Kidney tubule cell (primary cell): ENCODE results near the gene SLC2A14.
"Not testable (repeated sequence)": the region's sequence is repeated elsewhere in the genome, so short reads cannot be mapped to it uniquely, and the experiment has no call there.

ENCODE experiments used
- DNase-seq: peaks from one replicate; pipeline ENCODE4 v3.0.0-alpha.2; 2018; ENCODE audit warnings: low spot score

SLC2A14 gene

DNA sequence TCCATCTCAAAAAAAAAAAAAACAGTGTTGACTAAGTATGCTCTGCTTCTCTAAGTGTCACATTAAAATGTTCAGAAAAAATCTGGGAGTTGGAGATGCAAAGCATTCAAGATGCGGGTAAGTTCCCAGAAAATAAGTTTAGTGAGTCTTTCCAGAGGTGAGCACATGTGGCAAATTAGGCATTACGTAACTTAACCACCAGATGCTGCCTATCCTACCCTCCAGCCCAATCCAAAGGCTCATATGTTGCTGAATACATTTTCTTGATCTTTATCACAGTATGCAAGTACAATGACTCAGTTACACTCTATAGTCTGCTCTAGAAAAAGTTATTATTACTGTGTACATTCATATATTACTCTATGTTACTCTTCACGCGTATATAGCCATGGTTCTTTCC lies 3.6 kb downstream of the SLC2A14 start:
- no peak for DNase-seq

DNA sequence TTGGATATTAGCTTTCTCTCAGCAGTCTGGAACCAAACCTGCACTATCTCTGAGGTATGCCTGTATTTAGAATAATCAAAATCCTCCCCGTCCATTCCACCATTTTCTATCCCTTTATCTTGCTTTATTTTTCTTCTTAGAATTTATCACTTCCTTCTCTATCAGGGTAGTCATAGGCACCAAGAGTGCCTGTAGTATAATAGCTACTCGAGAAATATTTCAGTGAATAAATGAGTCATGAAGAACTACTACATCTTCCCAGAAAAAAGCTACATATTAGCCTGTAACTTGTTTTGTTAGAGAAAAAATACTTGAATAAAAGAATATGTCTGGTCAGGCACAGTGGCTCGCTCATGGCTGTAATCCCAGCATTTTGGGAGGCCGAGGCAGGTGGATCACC lies 4.3 kb downstream of the SLC2A14 start:
- no peak for DNase-seq

DNA sequence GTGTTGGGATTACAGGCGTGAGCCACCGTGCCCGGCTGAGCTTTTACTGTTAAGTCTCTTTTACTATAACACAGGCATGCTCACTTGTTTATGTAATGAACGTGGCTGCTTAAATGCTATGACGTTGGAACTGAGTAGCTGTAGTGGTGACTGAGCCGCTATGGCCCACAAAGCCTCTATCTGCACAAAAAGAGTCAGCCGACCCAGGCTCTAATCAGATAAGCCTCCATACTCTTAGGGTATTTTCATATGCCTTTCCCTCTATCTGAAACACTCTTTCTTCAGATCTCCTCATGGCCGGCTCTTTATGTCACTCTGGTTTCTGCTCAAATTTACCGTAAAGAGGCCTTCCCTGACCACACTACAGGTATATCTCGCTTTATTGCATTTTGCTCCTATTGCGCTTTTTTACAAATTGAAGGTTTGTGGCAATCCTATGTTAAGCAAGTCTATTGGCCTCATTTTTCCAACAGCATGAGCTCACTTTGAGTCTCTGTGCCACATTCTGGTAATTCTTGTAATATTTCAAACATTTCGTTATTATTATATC lies 8.0 kb downstream of the SLC2A14 start:
- no peak for DNase-seq

DNA sequence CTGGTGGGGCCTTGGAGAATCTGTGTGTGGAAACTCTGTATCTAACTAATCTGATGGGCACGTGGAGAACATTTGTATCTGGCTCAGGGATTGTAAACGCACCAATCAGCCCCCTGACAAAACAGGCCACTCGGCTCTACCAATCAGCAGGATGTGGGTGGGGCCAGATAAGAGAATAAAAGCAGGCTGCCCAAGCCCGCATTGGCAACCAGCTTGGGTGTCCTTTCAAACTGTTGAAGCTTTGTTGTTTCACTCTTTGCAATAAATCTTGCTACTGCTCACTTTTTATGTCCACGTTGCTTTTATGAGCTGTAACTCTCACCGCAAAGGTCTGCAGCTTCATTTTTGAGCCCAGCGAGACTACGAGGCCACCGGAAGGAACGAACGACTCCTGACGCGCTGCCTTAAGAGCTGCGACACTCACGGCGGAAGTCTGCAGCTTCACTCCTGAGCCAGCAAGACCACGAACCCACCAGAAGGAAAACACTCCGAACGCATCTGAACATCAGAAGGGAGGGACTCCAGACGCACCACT lies 9.8 kb downstream of the SLC2A14 start:
- DNase-seq = not testable (repeated sequence)

DNA sequence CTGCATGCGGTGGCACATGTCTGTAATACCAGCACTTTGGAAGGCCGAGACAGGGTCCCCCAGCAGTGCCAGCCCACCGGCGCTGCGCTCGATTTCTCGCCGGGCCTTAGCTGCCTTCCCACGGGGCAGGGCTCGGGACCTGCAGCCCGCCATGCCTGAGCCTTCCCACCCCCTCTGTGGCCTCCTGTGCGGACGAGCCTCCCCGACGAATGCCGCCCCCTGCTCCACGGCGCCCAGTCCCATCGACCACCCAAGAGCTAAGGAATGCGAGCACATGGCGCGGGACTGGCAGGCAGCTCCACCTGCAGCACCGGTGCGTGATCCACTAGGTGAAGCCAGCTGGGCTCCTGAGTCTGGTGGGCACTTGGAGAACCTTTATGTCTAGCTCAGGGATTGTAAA lies 10.4 kb downstream of the SLC2A14 start:
- not testable (repeated sequence) for DNase-seq

DNA sequence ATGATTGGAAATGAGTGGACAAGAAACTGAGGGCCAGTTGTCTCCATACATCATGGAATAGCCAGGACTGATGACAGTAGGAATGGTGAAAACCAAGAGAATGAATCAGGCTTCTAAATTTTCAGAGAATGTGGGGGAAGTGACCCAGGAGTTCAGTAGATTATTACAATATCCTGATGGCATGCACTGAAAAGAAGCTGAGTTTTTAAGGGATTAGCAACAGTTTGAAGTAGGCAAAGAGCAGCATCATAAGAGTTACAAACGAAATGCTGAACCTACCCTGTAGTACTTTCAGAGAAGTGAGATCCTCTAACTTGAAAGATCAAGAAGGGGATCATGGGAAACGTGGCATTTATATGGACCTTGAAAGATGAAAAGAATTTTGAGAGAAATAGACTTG lies 13.2 kb downstream of the SLC2A14 start:
- peak; percentile 22 for DNase-seq

DNA sequence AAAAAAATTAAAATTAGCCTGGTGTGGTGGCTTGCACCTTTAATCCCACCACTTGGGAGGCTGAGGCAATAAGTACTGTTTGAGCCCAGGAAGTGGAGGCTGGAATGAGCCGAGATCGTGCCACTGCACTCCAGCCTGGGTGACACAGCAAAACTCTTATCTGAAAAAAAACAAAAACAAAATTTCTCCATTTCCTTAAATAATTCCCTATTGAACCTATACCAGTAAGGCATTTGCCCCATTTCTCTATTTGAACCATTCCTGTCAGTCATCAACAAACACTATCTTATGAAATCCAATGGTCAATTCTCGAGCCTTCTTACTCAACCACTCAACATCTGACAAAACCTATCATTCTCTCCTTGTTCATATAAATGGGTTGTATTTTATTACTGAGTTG lies 14.7 kb downstream of the SLC2A14 start:
- DNase-seq = no peak

DNA sequence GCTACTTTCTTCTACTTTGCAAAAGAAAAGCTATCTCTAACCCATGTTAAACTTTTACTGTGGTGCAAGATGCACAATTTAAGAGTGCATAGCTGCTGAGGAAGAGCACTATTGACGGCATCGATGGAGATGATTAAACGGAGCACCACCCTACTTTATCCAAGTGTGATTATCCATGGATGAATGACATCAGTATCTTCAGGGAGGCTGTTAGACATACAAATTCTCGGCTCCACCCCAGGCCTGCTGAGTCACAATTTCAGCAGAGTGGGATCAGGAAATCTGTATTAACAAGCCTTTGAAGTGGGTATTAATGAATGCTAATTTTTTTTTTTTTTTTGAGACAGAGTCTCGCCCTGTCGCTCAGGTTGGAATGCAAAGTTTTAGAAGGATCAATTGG lies 16.2 kb downstream of the SLC2A14 start:
- DNase-seq = no peak

DNA sequence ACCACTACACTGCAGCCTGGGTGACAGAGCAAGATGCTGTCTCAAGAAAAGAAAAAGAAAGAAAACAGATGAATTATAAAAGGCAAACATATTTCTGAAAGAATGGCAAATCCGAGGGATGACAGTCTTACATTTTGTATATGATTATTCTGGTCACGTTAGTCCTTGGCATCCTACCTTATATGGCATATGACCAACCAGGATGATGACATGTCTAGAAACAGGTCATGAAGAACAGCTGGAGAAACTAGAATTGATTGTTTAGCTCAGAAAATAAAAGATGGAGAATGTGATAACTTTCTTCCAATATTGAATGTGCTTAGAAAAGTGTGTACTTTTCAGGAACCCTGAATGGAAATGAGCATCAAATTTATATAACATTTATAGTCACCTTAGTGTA lies 19.2 kb downstream of the SLC2A14 start:
- no peak for DNase-seq

DNA sequence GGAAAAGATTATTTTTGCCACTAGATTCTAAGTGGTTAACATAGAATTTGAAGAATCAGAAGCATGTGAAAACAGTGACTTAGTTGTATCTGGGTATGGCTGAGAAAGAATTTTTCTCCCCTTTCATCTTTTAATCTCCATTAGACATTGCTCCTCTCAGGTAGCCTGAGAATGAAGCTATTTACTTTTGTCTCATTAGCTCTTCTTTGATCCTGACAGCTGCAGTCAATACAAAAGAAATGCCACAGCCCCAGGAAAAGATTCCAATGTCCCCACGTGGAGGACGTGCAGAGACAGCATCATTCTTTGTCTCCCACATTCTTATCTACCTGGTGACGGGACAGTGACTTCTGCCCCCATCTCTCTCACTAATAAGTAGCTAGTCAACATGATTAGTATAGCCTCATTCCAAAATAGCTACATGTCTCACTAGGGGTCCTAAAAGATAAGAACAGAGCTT lies 21.1 kb downstream of the SLC2A14 start:
- not testable (repeated sequence) for DNase-seq

DNA sequence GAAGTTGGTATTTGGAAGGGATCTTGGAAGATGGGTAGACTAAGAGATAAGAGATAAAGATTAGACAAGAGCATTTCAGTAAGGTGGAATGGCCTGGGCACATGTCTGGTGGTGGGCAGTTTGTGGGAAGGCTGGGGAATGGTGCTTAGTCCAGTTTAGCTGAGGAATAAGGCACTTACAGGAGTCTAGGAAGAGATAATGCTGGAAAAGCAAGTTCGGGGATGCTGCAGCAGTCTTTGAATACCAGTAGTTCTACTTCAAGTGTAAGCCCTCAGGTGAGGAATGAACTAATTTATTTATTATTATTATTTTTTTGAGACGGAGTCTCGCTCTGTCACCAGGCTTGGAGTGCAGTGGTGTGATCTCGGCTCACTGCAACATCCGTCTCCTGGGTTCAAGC lies 22.6 kb downstream of the SLC2A14 start:
- not testable (repeated sequence) for DNase-seq

DNA sequence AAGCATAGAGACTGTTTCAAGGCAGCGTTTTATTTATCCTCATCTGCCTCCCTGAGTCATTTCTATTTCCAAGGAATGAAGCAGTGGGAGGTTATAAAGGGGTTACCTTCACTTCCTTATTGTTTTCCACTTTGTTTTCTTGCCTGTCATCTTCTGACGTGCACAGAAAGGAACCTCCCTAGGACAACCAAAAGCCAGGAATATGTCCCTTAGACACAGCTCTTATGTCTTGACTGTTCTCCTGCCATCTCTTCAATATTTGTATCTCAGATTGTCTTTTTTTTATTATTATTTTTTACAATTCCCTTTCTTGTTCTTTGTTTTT lies 24.7 kb downstream of the SLC2A14 start:
- DNase-seq = not testable (repeated sequence)

DNA sequence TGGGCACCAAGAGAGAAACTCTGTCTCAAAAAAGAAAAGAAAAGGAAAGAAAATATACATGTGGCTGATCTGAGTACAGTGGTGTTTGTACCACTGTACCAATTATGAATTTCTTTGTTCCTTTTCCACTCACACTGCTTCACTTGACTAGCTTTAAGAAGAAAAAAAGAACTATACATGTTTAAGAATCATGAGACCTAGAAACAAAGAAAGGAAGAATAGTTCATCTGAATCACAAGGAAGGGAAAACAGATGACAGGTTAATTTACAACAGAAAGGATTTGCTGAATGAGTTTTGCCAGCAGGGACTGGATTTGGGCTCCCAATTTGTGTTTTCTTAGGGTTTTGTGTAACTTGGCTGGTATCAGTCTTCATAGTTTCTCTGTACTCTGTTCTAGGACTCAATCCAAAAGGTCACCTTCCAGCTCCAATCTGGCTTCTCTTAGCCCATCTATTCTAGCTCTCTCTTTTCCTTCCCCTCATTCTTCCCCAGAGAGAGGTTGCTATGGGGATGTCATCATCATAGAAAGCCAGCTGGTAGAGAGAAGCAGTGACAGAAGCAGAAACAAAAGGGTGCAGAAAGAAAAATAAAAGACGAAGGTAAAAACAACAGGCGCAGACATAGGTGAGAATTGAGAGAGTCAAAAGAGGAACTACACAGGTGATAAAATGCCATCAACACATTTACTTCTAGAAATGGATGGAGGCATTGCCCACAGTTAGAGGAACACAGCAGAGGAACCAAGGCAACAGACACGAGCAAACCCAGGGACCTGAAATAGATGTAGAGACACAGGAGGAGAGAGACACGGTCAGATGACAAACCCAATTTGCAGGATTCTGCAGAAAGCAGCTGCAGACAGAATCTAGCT lies 25.3 kb downstream of the SLC2A14 start:
- DNase-seq = not testable (repeated sequence)

DNA sequence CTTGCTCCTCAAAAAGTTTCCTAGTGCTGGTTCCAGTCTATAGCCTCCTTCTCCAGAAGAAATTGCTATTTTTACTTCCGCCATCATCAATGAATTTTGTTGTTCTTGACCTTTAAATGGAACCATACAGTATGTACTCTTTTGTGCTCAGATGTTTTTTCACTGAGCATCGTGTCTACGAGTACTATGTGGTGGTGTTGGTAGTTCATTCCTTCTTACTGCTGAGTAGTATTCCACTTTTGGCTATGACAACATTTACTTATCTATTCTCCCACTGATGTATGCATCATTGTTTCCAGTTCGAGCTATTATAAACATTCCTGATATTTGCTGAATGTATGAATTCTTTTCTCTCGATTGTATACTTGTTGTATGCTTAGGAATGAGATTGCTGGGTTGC lies 28.6 kb downstream of the SLC2A14 start:
- no peak for DNase-seq

DNA sequence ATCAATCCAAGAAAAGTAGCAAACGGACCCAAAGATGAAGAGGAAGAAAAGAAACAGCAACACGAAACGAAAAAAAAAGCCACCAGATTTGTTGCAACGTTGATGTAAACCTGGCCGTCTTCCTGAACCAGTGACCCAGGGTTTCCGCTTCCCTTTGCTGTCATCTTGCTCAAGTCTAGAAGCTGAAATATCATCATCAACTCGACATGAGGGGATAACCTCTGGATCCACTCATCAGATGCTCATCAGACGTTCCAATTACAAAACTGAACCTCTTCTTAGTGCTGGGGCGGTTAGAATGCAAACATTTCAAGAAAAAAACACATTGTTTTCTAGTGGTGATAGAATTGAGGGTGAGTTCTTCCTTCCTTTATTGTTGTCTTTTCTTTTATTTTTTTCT lies 29.1 kb downstream of the SLC2A14 start:
- not testable (repeated sequence) for DNase-seq

DNA sequence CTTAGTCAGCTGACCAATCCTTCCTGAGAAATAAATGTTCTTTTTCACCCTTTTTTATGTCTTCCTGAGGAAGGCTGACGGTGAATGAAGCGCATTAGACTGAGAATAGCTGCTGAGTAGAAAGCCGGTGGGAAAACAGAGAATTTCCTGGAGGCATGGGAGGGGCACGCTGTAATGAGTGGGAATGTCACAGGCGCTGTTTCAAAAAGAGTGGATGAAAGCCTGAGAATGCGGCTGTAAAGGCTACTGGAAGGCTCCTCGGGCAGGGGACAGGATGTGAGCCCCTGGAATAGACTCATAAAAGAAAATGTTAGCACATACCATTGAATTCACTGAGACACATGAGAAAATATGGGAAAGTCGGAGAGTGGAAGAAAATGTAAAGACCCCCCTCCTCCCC lies 29.6 kb downstream of the SLC2A14 start:
- DNase-seq = not testable (repeated sequence)

DNA sequence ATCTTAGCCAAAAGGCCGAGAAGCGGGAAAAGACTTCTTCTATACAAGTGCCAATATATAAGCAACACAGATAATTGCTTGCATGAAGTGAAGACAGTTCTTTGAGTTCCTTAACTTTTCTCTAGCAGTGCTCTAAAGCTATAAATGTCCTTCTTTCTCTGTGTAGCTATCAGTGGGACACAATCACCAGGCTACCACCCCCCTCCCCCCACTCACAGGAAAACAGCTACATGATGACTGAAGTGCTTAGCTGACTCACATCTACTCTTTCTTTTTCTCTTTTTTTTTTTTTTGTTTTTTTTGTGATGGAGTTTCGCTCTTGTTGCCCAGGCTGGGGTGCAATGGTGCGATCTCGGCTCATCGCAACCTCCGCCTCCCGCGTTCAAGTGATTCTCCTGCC lies 30.3 kb downstream of the SLC2A14 start:
- not testable (repeated sequence) for DNase-seq

DNA sequence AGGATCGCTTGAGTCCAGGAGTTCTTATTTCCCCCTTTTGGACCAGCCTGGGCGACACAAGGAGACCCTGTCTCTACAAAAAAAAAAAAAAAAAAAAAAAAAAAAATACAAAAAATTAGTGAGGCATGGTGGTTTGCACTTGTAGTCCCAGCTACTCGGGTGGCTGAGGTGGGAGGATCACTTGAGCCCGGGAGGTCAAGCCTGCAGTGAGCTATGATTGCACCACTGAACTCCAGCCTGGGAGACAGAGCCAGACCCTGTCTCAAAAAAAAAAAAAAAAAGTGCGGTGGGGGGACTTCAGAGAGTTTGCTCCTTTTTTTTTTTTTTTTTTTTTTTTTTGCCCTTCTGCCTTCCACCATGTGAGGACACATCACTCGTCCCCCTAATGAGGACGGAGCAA lies 32.9 kb downstream of the SLC2A14 start:
- not testable (repeated sequence) for DNase-seq

DNA sequence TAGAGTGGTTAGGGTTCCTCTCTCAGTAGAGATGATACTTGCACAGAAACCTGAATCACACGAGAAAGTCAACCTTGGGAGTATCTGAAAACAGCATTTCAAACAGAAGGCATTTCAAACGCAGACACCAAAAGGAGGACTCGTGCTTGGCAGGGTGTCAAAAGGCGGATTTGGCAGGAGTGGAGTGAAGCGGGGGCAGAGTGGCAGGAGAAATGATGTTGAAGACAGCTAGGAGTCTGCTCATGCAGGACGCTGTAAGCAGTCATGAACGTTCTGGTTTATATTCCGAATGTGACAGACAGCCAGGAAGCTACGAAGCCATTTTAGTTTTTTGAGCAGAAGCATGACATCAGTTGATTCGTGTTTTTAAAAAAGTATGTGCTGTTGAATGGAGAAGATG lies 33.5 kb downstream of the SLC2A14 start:
- not testable (repeated sequence) for DNase-seq

DNA sequence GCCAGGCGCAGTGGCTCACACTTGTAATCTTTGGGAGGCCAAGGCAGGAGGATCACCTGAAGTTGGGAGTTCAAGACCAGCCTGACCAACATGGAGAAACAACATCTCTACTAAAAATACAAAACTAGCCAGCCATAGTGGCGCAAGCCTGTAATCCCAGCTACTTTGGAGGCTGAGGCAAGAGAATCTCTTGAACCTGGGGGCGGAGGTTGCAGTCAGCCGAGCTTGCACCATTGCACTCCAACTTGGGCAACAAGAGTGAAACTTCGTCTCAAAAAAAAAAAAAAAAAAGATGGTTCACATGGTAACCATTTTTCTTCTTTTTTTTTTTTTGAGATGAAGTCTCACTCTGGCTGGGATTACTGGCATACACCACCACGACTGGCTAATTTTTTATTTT lies 35.3 kb downstream of the SLC2A14 start:
- no peak for DNase-seq

DNA sequence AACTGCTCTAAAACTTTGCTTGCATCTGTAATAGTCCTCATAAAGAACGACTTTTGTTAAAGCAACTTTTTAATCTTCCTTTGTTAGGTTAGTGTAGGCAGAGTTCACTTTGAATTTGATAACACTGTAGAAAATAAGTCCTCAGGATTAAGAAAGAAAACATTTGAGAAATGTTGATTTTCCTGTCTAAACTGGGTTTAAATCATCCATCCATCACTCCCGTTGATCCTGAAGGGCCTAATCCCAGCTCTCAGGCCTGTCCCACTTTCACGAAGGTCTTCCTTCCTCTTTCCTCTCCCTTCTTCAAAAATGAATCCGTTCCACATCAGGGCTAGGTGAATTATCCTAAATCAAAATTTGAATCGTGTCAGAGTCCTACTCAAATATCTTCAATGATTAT lies 36.9 kb downstream of the SLC2A14 start:
- DNase-seq = no peak

DNA sequence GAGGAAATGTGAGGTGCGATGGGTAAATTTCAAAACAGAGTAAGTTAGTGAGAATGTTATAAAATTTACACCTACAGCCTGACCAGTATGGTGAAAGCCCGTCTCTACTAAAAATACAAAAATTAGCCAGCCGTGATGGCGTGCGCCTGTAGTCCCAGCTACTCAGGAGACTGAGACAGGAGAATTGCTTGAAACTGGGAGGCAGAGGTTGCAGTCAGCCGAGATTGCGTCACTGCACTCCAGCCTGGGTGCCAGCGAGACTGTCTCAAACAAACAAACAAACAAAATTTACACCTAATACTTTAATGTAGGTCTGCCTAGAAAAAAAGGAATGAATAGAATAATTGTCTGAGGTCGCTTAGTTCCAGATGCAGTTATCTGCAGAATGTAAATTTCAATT lies 37.6 kb downstream of the SLC2A14 start:
- DNase-seq = no peak

DNA sequence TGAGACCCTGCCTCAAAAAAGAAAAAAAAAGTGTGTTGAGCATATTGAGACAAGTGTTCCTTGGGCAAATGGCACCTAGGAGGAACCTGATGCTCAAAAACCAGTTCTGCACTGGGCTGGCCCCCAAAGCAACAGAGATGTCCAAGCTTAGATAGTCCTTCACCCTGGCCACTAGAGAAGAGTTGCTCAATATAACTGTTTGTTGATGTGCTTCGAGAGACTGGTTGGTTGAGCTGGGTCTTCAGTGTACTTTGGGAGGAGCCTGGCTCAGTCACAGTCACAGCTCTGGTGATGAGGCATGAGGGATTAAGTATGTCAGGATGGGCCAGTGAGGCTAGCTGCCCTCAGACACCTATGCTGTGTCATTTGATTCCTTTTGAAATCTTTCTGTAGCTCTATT lies 38.0 kb downstream of the SLC2A14 start:
- DNase-seq = no peak

DNA sequence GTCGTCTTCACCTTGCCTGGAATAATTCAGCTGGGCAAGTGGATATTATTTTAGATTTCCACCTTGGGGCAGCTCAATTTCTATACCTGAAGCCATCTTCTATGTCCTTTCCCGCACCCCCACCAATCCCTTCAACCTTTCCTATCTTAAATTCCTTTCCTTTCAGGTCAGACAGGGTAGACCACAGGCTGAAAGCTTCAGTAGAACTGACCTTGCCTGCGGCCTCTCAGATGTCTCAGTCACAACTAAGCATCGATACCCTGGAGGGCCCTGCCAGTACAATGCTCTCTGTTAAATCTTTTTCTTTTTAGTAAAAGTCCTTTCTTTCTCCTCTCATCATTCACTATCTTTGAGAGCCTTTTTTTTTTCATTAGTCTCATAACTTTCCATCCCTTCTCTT lies 38.9 kb downstream of the SLC2A14 start:
- no peak for DNase-seq
